Keratinocyte (primary cell): Measurements from ENCODE around the gene HOXC6.

ENCODE experiments used
- CTCF ChIP-seq, 3 experiments: IDR thresholded peaks in 1 of 3; conservative IDR thresholded peaks in 1 of 3; optimal IDR thresholded peaks in 1 of 3; 2 replicates in 2 of 3; 3 replicates in 1 of 3; pipeline versions ENCODE3 to v1.5.1; 2011; ENCODE audit warnings: low read length in 3 of 3, mild to moderate bottlenecking in 3 of 3, moderate library complexity in 2 of 3, control low read depth in 1 of 3, inconsistent platforms in 1 of 3; ENCODE audit not compliant: insufficient read depth in 2 of 3; ENCODE audit errors: extremely low read depth in 1 of 3
- EZH2 ChIP-seq: IDR thresholded peaks from one replicate; pipeline ENCODE4 v1.6.1; 2012; ENCODE audit warnings: inconsistent platforms, mild to moderate bottlenecking, low read length, moderate library complexity

- no peak for TF ChIP-seq CTCF (optimal IDR thresholded peaks at IDR 0.05 in 1 of 3, IDR thresholded peaks at IDR 0.05 in 1 of 3, conservative IDR thresholded peaks at IDR 0.05 in 1 of 3; ENCODE audit: extremely low read depth in 1 of 3, insufficient read depth in 2 of 3, low read length in 3 of 3)
- no peak for TF ChIP-seq EZH2
These were observed 33.8 kb upstream of the HOXC6 start for GRCh38 chr12:53994264-53995001.
